GM23338 (cell line): ENCODE measurements around the gene CHD9. TPM values are rescaled to one million over a fixed set of nuclear protein-coding genes. Genes with fewer than 3 reads are reported as not detected.

Experiments
- ATAC-seq: fragments of 200-7000 bp; cut with Tn5 transposase; 3 replicates; pipeline ENCODE4 v1.9.1; 2020
- DNase-seq: peaks from one replicate; pipeline ENCODE4 v3.0.0-alpha.2; 2015; ENCODE audit warnings: low spot score
- H2AFZ ChIP-seq: fragments of 200-600 bp; sonication (generic); 2 replicates; pipeline ENCODE4 v1.8.0; 2016; ENCODE audit warnings: antibody characterized with exemption, mild to moderate bottlenecking, moderate library complexity
- H3F3A ChIP-seq: fragments of 200-600 bp; sonication (generic); replicated peaks from 2 replicates; pipeline ENCODE4 v1.8.0; 2017; ENCODE audit warnings: antibody characterized with exemption, mixed run types, low read depth
- H3K27ac ChIP-seq: fragments of 200-600 bp; sonication (generic); 2 replicates; pipeline ENCODE4 v1.6.1; 2016; ENCODE audit warnings: low read depth
- H3K27me3 ChIP-seq: fragments of 200-600 bp; sonication (generic); 2 replicates; pipeline ENCODE4 v1.8.0; 2016; ENCODE audit warnings: mild to moderate bottlenecking, mixed run types, moderate library complexity; ENCODE audit not compliant: insufficient read depth
- H3K36me3 ChIP-seq: fragments of 200-600 bp; sonication (generic); 2 replicates; pipeline ENCODE4 v1.8.0; 2016; ENCODE audit warnings: mild to moderate bottlenecking; ENCODE audit not compliant: insufficient read depth
- H3K4me1 ChIP-seq: fragments of 200-600 bp; sonication (generic); 2 replicates; pipeline ENCODE4 v1.8.0; 2016; ENCODE audit warnings: mild to moderate bottlenecking, moderate library complexity; ENCODE audit not compliant: insufficient read depth
- H3K4me2 ChIP-seq: fragments of 200-600 bp; sonication (generic); 2 replicates; pipeline ENCODE4 v1.7.1; 2017; ENCODE audit warnings: mixed run types
- H3K4me3 ChIP-seq: fragments of 200-600 bp; sonication (generic); 2 replicates; pipeline ENCODE4 v1.6.1; 2016; ENCODE audit warnings: mixed run types
- H3K79me2 ChIP-seq: fragments of 200-600 bp; sonication (generic); replicated peaks from 2 replicates; pipeline ENCODE4 v1.8.0; 2017; ENCODE audit warnings: mild to moderate bottlenecking; ENCODE audit not compliant: insufficient read depth
- H3K9me2 ChIP-seq: fragments of 200-600 bp; sonication (generic); 2 replicates; pipeline ENCODE4 v1.8.0; 2017; ENCODE audit not compliant: insufficient read depth
- H4K20me1 ChIP-seq: fragments of 200-600 bp; sonication (generic); replicated peaks from 2 replicates; pipeline ENCODE4 v1.8.0; 2017; ENCODE audit warnings: mild to moderate bottlenecking; ENCODE audit not compliant: insufficient read depth
- H3K27ac Mint-ChIP-seq: 2 replicates; pipeline ENCODE4 v1.8.0; 2020; ENCODE audit warnings: inconsistent platforms, mild to moderate bottlenecking, moderate library complexity, mixed read lengths
- H3K27me3 Mint-ChIP-seq: 3 replicates; pipeline ENCODE4 v1.8.0; 2022; ENCODE audit warnings: low read depth, mild to moderate bottlenecking, moderate library complexity, mixed read lengths, inconsistent platforms; ENCODE audit not compliant: insufficient read depth, poor library complexity
- H3K36me3 Mint-ChIP-seq: 3 replicates; pipeline ENCODE4 v1.8.0; 2021; ENCODE audit warnings: low read depth, mild to moderate bottlenecking, inconsistent platforms, moderate library complexity, mixed read lengths
- H3K4me1 Mint-ChIP-seq: 3 replicates; pipeline ENCODE4 v1.8.0; 2020; ENCODE audit warnings: mild to moderate bottlenecking, inconsistent platforms, mixed read lengths
- H3K4me3 Mint-ChIP-seq: 3 replicates; pipeline ENCODE4 v1.8.0; 2021; ENCODE audit warnings: moderate library complexity, mild to moderate bottlenecking, inconsistent platforms, mixed read lengths
- H3K9me3 Mint-ChIP-seq: 3 replicates; pipeline ENCODE4 v1.8.0; 2020; ENCODE audit warnings: moderate library complexity, mild to moderate bottlenecking, inconsistent platforms, mixed read lengths
- CREB1 ChIP-seq: fragments of 250-450 bp; sonication (Bioruptor Pico); IDR thresholded peaks from 2 replicates; pipeline ENCODE4 v1.5.0; 2020; ENCODE audit warnings: low read depth, mild to moderate bottlenecking, moderate library complexity
- EZH2 ChIP-seq: fragments of 200-600 bp; sonication (generic); IDR thresholded peaks from one replicate; pipeline ENCODE4 v1.8.0; 2017; ENCODE audit warnings: antibody characterized with exemption, mild to moderate bottlenecking, low read depth; ENCODE audit not compliant: unreplicated experiment
- EZH2phosphoT487 ChIP-seq: fragments of 200-600 bp; sonication (generic); IDR thresholded peaks from one replicate; pipeline ENCODE4 v1.8.1; 2018; ENCODE audit warnings: antibody characterized with exemption; ENCODE audit not compliant: unreplicated experiment
- JUNB ChIP-seq: IDR thresholded peaks from one replicate; pipeline ENCODE4 v1.6.1; 2016; ENCODE audit warnings: antibody characterized with exemption; ENCODE audit not compliant: unreplicated experiment
- NANOG ChIP-seq: IDR thresholded peaks from 2 replicates; pipeline ENCODE4 v1.6.1; 2016; ENCODE audit warnings: antibody characterized with exemption, borderline replicate concordance
- POLR2AphosphoS5 ChIP-seq: IDR thresholded peaks from 2 replicates; pipeline ENCODE4 v1.6.1; 2016; ENCODE audit warnings: antibody characterized with exemption, low read depth
- STAT1 ChIP-seq: IDR thresholded peaks from one replicate; pipeline ENCODE4 v1.6.1; 2016; ENCODE audit warnings: antibody characterized with exemption; ENCODE audit not compliant: unreplicated experiment
- ZNF114 ChIP-seq: fragments of 250-450 bp; sonication (Bioruptor Pico); IDR thresholded peaks from 2 replicates; pipeline ENCODE4 v1.5.0; 2020; ENCODE audit warnings: mild to moderate bottlenecking, moderate library complexity
- ZNF331 ChIP-seq: fragments of 250-450 bp; sonication (Bioruptor Pico); IDR thresholded peaks from 2 replicates; pipeline ENCODE4 v1.5.0; 2020; ENCODE audit warnings: low read depth, mild to moderate bottlenecking, moderate library complexity
- polyA plus RNA-seq: library from polyadenylated mRNA; unstranded; fragments of >200 nt; fragmentation: Nextera tagmentation; extraction: Ambion mirVana; gene quantifications from 2 replicates; pipeline ENCODE4 v1.2.1, GENCODE V29; 2016
- total RNA-seq: library from RNA; depleted of rRNA; stranded (reverse); fragments of >200 nt; shearing (Covaris generic); gene quantifications from 2 replicates; pipeline ENCODE4 v1.2.3, GENCODE V29; 2014
- TF ChIP-seq, protein P1 (sequence below): IDR thresholded peaks from one replicate; pipeline ENCODE4 v1.6.1; 2018; ENCODE audit warnings: antibody characterized with exemption; ENCODE audit not compliant: unreplicated experiment
- TF ChIP-seq, protein P2 (sequence below), 2 experiments: fragments of 200-600 bp in 1 of 2; sonication (generic) in 1 of 2; conservative IDR thresholded peaks; 2 replicates each; pipeline versions ENCODE4 v1.5.1 to v1.6.1; 2016 to 2017; ENCODE audit warnings: antibody characterized with exemption in 2 of 2, low read depth in 2 of 2, mild to moderate bottlenecking in 2 of 2, moderate library complexity in 1 of 2
- TF ChIP-seq, protein P3 (sequence below): IDR thresholded peaks from 2 replicates; pipeline ENCODE4 v1.6.1; 2016; ENCODE audit warnings: antibody characterized with exemption

CHD9 gene
- total and polyA plus RNA-seq, 2 experiments from 2014 or later, result 18.8 to 46.6 TPM

DNA sequence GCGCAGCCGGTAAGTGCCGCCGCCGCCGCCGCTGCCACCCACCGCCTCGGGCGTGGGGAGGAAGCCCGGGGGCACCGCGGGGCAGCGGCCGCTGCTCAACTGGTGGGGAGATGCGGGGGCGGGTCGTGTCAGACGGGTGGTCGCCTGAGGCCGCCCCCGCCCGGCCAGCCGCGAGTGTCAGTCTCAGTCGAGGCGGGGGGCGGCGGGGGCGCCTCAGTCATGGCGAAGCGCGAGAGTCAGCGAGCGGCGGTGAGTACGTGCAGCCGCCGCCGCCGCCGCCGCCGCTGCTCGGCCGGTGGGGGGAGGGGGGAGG, 76.2 kb downstream of the CHD9 start:
- Histone ChIP-seq H3F3A (peaks cover 7% of the 10 kb centered on the region), H3K36me3 (no peaks in the 10 kb centered on the region), H3K27me3 (no peaks in the 10 kb centered on the region), H2AFZ (no peak overlapping the region), H3K4me3 (peak overlapping the region; percentile 76), H3K9me2 (no peaks in the 10 kb centered on the region), H3K27ac (no peak overlapping the region), H3K4me1 (peaks cover 21% of the 10 kb centered on the region), H3K79me2 (peaks cover 11% of the 10 kb centered on the region), H4K20me1 (0 out of 2 replicates have a peak, but pooled peaks cover 4% of the 10 kb centered on the region), H3K4me2 (peak overlapping the region; percentile 62; the same call in 1 of the 2 replicates)
- peaks cover 17% of the 10 kb centered on the region for H3K4me1 Mint-ChIP-seq
- no peaks in the 10 kb centered on the region; the same call in 2 of the 3 replicates for H3K9me3 Mint-ChIP-seq
- no peak for DNase-seq
- peaks cover 5% of the 10 kb centered on the region for H3K27me3 Mint-ChIP-seq
- ATAC-seq, result peak; percentile 3; the same call in 2 of the 3 replicates
- no peak for TF ChIP-seq ZNF331 (CRISPR knock-in tag)
- TF ChIP-seq, protein P1, sequence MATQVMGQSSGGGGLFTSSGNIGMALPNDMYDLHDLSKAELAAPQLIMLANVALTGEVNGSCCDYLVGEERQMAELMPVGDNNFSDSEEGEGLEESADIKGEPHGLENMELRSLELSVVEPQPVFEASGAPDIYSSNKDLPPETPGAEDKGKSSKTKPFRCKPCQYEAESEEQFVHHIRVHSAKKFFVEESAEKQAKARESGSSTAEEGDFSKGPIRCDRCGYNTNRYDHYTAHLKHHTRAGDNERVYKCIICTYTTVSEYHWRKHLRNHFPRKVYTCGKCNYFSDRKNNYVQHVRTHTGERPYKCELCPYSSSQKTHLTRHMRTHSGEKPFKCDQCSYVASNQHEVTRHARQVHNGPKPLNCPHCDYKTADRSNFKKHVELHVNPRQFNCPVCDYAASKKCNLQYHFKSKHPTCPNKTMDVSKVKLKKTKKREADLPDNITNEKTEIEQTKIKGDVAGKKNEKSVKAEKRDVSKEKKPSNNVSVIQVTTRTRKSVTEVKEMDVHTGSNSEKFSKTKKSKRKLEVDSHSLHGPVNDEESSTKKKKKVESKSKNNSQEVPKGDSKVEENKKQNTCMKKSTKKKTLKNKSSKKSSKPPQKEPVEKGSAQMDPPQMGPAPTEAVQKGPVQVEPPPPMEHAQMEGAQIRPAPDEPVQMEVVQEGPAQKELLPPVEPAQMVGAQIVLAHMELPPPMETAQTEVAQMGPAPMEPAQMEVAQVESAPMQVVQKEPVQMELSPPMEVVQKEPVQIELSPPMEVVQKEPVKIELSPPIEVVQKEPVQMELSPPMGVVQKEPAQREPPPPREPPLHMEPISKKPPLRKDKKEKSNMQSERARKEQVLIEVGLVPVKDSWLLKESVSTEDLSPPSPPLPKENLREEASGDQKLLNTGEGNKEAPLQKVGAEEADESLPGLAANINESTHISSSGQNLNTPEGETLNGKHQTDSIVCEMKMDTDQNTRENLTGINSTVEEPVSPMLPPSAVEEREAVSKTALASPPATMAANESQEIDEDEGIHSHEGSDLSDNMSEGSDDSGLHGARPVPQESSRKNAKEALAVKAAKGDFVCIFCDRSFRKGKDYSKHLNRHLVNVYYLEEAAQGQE, result no peak
- TF ChIP-seq NANOG, result no peak
- no peaks in the 10 kb centered on the region; the same call in 2 of the 3 replicates for H3K36me3 Mint-ChIP-seq
- H3K4me3 Mint-ChIP-seq, result peak overlapping the region; percentile 58; the same call in 1 of the 3 replicates
- H3K27ac Mint-ChIP-seq, result no peak overlapping the region

DNA sequence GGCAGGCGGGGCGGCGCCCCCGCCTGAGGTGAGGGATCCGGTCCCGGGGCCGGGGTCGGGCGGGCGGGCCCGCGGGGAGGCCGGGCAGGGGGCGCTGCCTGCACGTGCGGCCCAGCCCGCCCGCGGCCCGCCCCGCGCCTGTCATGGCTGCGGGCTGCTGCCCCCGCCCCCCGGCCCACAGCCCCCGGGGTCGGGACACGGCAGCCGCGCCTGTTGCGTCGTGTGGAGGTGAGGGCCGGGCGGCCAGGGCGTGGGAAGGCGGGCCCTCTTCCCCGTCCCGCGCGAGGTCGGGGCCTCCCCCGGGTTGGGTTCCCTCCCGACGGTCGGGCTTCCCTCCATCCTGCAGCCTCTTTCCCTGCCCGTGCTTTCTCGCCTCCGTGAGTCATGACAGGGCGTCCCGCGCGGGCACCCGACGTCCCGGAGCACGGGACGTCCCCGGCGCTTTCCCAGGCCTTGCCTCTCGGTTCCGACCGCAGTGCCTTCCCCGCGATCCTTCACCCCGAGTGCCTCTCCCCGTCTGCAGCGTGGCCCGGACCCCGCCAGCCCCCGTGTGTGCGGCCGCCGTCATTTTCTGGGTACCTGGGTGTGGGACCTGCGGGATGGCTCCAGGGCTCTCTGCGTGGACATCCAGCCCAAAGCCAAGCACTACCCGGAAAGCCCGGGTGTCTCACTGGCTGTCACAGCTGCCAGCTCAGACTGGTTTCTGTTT, 76.7 kb downstream of the CHD9 start:
- no peak overlapping the region for H3K27ac ChIP-seq
- H4K20me1 ChIP-seq, result 0 out of 2 replicates have a peak, but pooled peaks cover 4% of the 10 kb centered on the region
- no peaks in the 10 kb centered on the region; the same call in 2 of the 3 replicates for H3K36me3 Mint-ChIP-seq
- peaks cover 5% of the 10 kb centered on the region for H3K27me3 Mint-ChIP-seq
- peak overlapping the region; percentile 77 for H3K4me3 ChIP-seq
- no peaks in the 10 kb centered on the region; the same call in 2 of the 3 replicates for H3K9me3 Mint-ChIP-seq
- peak overlapping the region; percentile 88 for H3K4me2 ChIP-seq
- H3K4me3 Mint-ChIP-seq, result peak overlapping the region; percentile 81
- no peaks in the 10 kb centered on the region for H3K36me3 ChIP-seq
- peaks cover 21% of the 10 kb centered on the region for H3K4me1 ChIP-seq
- peaks cover 17% of the 10 kb centered on the region for H3K4me1 Mint-ChIP-seq
- H3K9me2 ChIP-seq, result no peaks in the 10 kb centered on the region
- peaks cover 7% of the 10 kb centered on the region for H3F3A ChIP-seq
- H3K27me3 ChIP-seq, result no peaks in the 10 kb centered on the region
- DNase-seq (peak; percentile 53), ATAC-seq (peak; percentile 6; the same call in 2 of the 3 replicates)
- no peak overlapping the region for H2AFZ ChIP-seq
- H3K79me2 ChIP-seq, result peaks cover 11% of the 10 kb centered on the region
- H3K27ac Mint-ChIP-seq, result no peak overlapping the region
- no peak for TF ChIP-seq NANOG
- TF ChIP-seq, protein P1, result no peak
- no peak for TF ChIP-seq ZNF114
- TF ChIP-seq ZNF331 (CRISPR knock-in tag), result no peak
- no peak for TF ChIP-seq EZH2
- TF ChIP-seq, protein P2, sequence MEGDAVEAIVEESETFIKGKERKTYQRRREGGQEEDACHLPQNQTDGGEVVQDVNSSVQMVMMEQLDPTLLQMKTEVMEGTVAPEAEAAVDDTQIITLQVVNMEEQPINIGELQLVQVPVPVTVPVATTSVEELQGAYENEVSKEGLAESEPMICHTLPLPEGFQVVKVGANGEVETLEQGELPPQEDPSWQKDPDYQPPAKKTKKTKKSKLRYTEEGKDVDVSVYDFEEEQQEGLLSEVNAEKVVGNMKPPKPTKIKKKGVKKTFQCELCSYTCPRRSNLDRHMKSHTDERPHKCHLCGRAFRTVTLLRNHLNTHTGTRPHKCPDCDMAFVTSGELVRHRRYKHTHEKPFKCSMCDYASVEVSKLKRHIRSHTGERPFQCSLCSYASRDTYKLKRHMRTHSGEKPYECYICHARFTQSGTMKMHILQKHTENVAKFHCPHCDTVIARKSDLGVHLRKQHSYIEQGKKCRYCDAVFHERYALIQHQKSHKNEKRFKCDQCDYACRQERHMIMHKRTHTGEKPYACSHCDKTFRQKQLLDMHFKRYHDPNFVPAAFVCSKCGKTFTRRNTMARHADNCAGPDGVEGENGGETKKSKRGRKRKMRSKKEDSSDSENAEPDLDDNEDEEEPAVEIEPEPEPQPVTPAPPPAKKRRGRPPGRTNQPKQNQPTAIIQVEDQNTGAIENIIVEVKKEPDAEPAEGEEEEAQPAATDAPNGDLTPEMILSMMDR (conservative IDR thresholded peaks at IDR 0.05; ENCODE audit: low read depth in 2 of 2), result no peak
- TF ChIP-seq JUNB, result no peak
- TF ChIP-seq STAT1, result no peak
- TF ChIP-seq, protein P3, sequence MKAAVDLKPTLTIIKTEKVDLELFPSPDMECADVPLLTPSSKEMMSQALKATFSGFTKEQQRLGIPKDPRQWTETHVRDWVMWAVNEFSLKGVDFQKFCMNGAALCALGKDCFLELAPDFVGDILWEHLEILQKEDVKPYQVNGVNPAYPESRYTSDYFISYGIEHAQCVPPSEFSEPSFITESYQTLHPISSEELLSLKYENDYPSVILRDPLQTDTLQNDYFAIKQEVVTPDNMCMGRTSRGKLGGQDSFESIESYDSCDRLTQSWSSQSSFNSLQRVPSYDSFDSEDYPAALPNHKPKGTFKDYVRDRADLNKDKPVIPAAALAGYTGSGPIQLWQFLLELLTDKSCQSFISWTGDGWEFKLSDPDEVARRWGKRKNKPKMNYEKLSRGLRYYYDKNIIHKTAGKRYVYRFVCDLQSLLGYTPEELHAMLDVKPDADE, result no peak
- no peak for TF ChIP-seq EZH2phosphoT487
- TF ChIP-seq POLR2AphosphoS5, result no peak
- no peak for TF ChIP-seq CREB1 (CRISPR knock-in tag)
